T-helper 2 cell treated with Interferon-gamma antibody and Interleukin-4, amounts not matched to agents 5 μg/mL and 100 μg/mL, for 36 hours (primary cell): ENCODE measurements around the gene RNU1-4.
"Not testable (repeated sequence)": the region's sequence is repeated elsewhere in the genome, so short reads cannot be mapped to it uniquely, and the experiment has no call there.

Experiments used
- DNase-seq: peaks from one replicate; pipeline ENCODE4 v3.0.0; 2021; ENCODE audit warnings: low spot score
- H3K27ac Mint-ChIP-seq: one replicate; pipeline ENCODE4 v1.8.0; 2021; ENCODE audit warnings: mild to moderate bottlenecking, mixed read lengths
- H3K27me3 Mint-ChIP-seq: one replicate; pipeline ENCODE4 v1.8.0; 2021; ENCODE audit warnings: low read depth, mixed read lengths
- H3K36me3 Mint-ChIP-seq: one replicate; pipeline ENCODE4 v1.8.0; 2021; ENCODE audit warnings: low read depth, mixed read lengths
- H3K4me1 Mint-ChIP-seq: one replicate; pipeline ENCODE4 v1.8.0; 2021; ENCODE audit warnings: low read depth, mixed read lengths
- H3K4me3 Mint-ChIP-seq: one replicate; pipeline ENCODE4 v1.8.0; 2022; ENCODE audit warnings: mild to moderate bottlenecking, moderate library complexity, mixed read lengths
- H3K9me3 Mint-ChIP-seq: one replicate; pipeline ENCODE4 v1.8.0; 2021; ENCODE audit warnings: mixed read lengths

RNU1-4 gene

GRCh38 chr1:16764248-16764819, 24.0 kb downstream of the RNU1-4 start:
- H3K9me3 Mint-ChIP-seq, DNase-seq, H3K36me3 Mint-ChIP-seq, H3K4me1 Mint-ChIP-seq, H3K27me3 Mint-ChIP-seq, H3K27ac Mint-ChIP-seq, H3K4me3 Mint-ChIP-seq: not testable (repeated sequence)

GRCh38 chr1:16764820-16765655, 24.7 kb downstream of the RNU1-4 start:
- not testable (repeated sequence) for DNase-seq, H3K4me1 Mint-ChIP-seq, H3K4me3 Mint-ChIP-seq, H3K27me3 Mint-ChIP-seq, H3K9me3 Mint-ChIP-seq, H3K27ac Mint-ChIP-seq, H3K36me3 Mint-ChIP-seq

- not testable (repeated sequence) for H3K4me3 Mint-ChIP-seq, H3K36me3 Mint-ChIP-seq, H3K9me3 Mint-ChIP-seq, H3K4me1 Mint-ChIP-seq, H3K27ac Mint-ChIP-seq, DNase-seq, H3K27me3 Mint-ChIP-seq
Observed at GRCh38 chr1:16765731-16766605, 25.7 kb downstream of the RNU1-4 start.

- not testable (repeated sequence) for H3K9me3 Mint-ChIP-seq, H3K27ac Mint-ChIP-seq, H3K4me1 Mint-ChIP-seq, DNase-seq, H3K36me3 Mint-ChIP-seq, H3K4me3 Mint-ChIP-seq, H3K27me3 Mint-ChIP-seq
Observed at GRCh38 chr1:16766689-16767256, 26.5 kb downstream of the RNU1-4 start.

- not testable (repeated sequence) for H3K9me3 Mint-ChIP-seq, H3K27me3 Mint-ChIP-seq, H3K36me3 Mint-ChIP-seq, DNase-seq, H3K27ac Mint-ChIP-seq, H3K4me1 Mint-ChIP-seq, H3K4me3 Mint-ChIP-seq
Observed at GRCh38 chr1:16770139-16770759, 29.9 kb downstream of the RNU1-4 start.

- H3K27ac Mint-ChIP-seq, H3K27me3 Mint-ChIP-seq, H3K4me1 Mint-ChIP-seq, H3K9me3 Mint-ChIP-seq, H3K4me3 Mint-ChIP-seq, H3K36me3 Mint-ChIP-seq, DNase-seq: not testable (repeated sequence)
Observed at GRCh38 chr1:16770896-16771446, 30.7 kb downstream of the RNU1-4 start.

- not testable (repeated sequence) for H3K36me3 Mint-ChIP-seq, H3K9me3 Mint-ChIP-seq, DNase-seq, H3K27ac Mint-ChIP-seq, H3K27me3 Mint-ChIP-seq, H3K4me3 Mint-ChIP-seq, H3K4me1 Mint-ChIP-seq
Observed at GRCh38 chr1:16772275-16773204, 32.2 kb downstream of the RNU1-4 start.

GRCh38 chr1:16773205-16773596, 32.9 kb downstream of the RNU1-4 start:
- not testable (repeated sequence) for H3K4me3 Mint-ChIP-seq, H3K27me3 Mint-ChIP-seq, H3K9me3 Mint-ChIP-seq, DNase-seq, H3K36me3 Mint-ChIP-seq, H3K27ac Mint-ChIP-seq, H3K4me1 Mint-ChIP-seq

GRCh38 chr1:16773723-16774122, 33.4 kb downstream of the RNU1-4 start:
- H3K4me1 Mint-ChIP-seq, H3K4me3 Mint-ChIP-seq: not testable (repeated sequence)

GRCh38 chr1:16774773-16775172, 34.5 kb downstream of the RNU1-4 start:
- not testable (repeated sequence) for H3K27ac Mint-ChIP-seq, H3K36me3 Mint-ChIP-seq, H3K4me1 Mint-ChIP-seq, H3K27me3 Mint-ChIP-seq, H3K4me3 Mint-ChIP-seq, DNase-seq, H3K9me3 Mint-ChIP-seq

More at GRCh38 chr1:16773723-16774122, 33.4 kb downstream of the RNU1-4 start:
- H3K27me3 Mint-ChIP-seq, H3K9me3 Mint-ChIP-seq, H3K27ac Mint-ChIP-seq, H3K36me3 Mint-ChIP-seq, DNase-seq: not testable (repeated sequence)

GRCh38 chr1:16775290-16775689, 35.0 kb downstream of the RNU1-4 start:
- not testable (repeated sequence) for H3K27me3 Mint-ChIP-seq, H3K27ac Mint-ChIP-seq, H3K4me1 Mint-ChIP-seq, H3K4me3 Mint-ChIP-seq, H3K36me3 Mint-ChIP-seq, DNase-seq, H3K9me3 Mint-ChIP-seq

GRCh38 chr1:16776248-16776647, 35.9 kb downstream of the RNU1-4 start:
- H3K4me3 Mint-ChIP-seq, DNase-seq, H3K36me3 Mint-ChIP-seq, H3K27ac Mint-ChIP-seq, H3K9me3 Mint-ChIP-seq, H3K4me1 Mint-ChIP-seq, H3K27me3 Mint-ChIP-seq: not testable (repeated sequence)

- not testable (repeated sequence) for DNase-seq, H3K9me3 Mint-ChIP-seq, H3K4me3 Mint-ChIP-seq, H3K27me3 Mint-ChIP-seq, H3K4me1 Mint-ChIP-seq, H3K36me3 Mint-ChIP-seq, H3K27ac Mint-ChIP-seq
Observed at GRCh38 chr1:16776835-16777234, 36.5 kb downstream of the RNU1-4 start.
